ENCODE results near the gene CPHXL. TPM values are rescaled to one million over a fixed set of nuclear protein-coding genes. Genes with fewer than 3 reads are reported as not detected.
A peak's percentile ranks its signal among the peaks of the same experiment; 100 is the strongest.

The CPHXL gene
- total RNA-seq: not detected in 2 replicates

DNA sequence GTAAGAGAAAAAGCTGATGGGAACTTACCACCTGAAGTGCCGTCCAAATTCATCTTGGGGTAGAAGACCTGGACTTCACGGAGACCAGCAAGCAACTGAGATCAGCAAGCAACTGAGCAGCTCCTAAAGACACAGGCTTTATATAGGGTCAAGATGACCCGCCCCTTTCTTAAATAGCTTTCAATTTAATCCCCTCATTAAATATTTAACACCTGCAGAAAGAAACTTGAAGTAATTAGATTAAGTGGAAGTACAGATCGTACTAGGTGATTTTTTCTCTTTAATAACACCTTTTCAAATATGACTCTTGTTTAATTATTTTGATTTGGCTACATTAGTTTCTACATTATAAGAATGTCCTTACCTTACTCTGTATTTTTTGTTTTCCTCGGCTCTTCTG lies at the start of gene CPHXL:
CPHXL (minus strand) TSS at position 101 of the 400 bp plus-strand sequence; CDS start at position 53, 48 bp downstream.
- H3K27ac Mint-ChIP-seq: no peak within 1 kb of the TSS
- H3K4me1 Mint-ChIP-seq: no peaks in the 10 kb centered on the region
- no peak for DNase-seq
- H3K9me3 Mint-ChIP-seq: no peaks in the 10 kb centered on the region
- H3K4me3 Mint-ChIP-seq: no peak within 1 kb of the TSS
- H3K27me3 Mint-ChIP-seq: no peaks in the 10 kb centered on the region
- H3K36me3 Mint-ChIP-seq (ENCODE audit: low read depth): no peaks in the 10 kb centered on the region
- intact Hi-C loops (cut with micrococcal nuclease): no loop called here

DNA sequence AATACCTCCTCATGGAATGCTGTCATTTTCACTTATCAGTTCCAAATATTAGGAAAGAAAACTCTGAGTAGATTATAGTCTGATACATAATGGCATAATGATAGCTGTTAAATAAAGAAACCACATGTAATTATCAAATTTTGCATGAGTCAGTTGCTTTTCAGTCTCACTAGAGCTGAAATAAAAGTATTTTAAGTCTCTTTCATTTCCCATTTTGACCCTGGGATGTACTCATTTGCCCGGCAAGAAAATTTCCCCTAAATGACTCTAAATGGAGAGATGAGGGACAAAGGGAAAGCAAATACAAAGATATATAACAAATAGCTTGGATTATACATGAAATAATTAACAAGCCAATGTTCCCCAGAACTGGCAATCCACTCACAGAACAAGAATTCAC lies 47.9 kb upstream of the CPHXL start:
- Mint-ChIP-seq H3K4me1 (no peaks in the 10 kb centered on the region), H3K27me3 (peaks cover 25% of the 10 kb centered on the region), H3K9me3 (no peaks in the 10 kb centered on the region), H3K36me3 (ENCODE audit: low read depth) (no peaks in the 10 kb centered on the region), H3K4me3 (no peak overlapping the region), H3K27ac (no peak overlapping the region)
- DNase-seq: no peak
- intact Hi-C loops (cut with micrococcal nuclease): no loop called here

DNA sequence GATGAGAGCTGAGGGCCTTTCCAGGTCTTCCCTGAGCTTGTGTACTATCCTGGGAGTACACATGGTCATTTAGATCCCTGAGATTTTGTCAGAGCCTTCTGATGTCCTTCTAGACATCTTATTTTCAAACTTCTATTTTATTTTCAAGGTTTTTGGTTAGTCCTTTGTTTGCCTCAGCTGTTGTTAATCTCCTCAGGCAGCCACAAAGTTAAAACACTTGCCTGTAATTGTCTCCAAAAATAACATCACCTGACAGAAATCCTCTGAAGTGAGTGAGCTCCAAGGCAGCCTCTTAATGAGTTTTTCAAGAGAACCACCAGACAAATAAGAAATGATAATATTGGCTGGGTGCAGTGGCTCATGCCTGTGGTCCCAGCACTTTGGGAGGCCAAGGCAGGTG lies 43.8 kb upstream of the CPHXL start:
- intact Hi-C loops (cut with micrococcal nuclease): no loop called here
- H3K27ac Mint-ChIP-seq: no peak overlapping the region
- no peak overlapping the region for H3K4me3 Mint-ChIP-seq
- no peaks in the 10 kb centered on the region for H3K9me3 Mint-ChIP-seq
- H3K36me3 Mint-ChIP-seq (ENCODE audit: low read depth): no peaks in the 10 kb centered on the region
- no peaks in the 10 kb centered on the region for H3K4me1 Mint-ChIP-seq
- peaks cover 21% of the 10 kb centered on the region for H3K27me3 Mint-ChIP-seq
- peak; percentile 19 for DNase-seq

DNA sequence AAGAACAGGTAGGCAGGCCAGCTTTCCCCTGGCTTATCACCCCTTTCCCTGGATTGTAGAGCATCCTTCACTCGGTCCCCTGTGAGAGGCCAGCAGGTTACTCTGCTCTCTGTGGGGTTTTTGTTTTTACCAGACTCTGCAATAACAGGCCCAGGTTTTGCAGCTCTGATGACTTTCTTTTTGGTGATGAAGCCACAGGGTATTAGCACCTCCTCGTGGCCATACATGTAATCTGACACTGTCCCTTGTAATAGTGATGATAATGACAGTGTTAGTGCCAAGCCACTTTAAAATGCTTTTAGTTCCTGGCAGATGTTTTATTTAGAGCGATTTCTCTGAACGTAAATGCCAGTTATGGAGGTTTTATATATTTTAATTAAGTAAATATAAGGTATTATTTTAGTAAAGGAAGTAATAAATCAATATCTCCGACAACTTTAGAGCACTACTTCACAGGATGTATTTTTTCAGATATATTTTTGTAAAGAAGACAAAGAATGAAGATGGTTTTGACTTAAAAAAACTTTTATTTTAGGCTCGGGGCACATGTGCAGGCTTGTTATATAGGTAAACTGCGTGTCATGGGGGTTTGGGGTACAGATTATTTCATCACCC lies 38.0 kb upstream of the CPHXL start:
- DNase-seq: peak; percentile 88
- H3K4me3 Mint-ChIP-seq: no peak overlapping the region
- intact Hi-C loops (cut with micrococcal nuclease): loop anchor here (1.0 to 10.0 kb wide), 6 partner anchors 117 to 565 kb away; partner anchors contain the start of genes KARS1, TERF2IP and TMEM231
- H3K36me3 Mint-ChIP-seq (ENCODE audit: low read depth): no peaks in the 10 kb centered on the region
- peaks cover 4% of the 10 kb centered on the region for H3K4me1 Mint-ChIP-seq
- peaks cover 7% of the 10 kb centered on the region for H3K27me3 Mint-ChIP-seq
- H3K9me3 Mint-ChIP-seq: no peaks in the 10 kb centered on the region
- H3K27ac Mint-ChIP-seq: no peak overlapping the region

DNA sequence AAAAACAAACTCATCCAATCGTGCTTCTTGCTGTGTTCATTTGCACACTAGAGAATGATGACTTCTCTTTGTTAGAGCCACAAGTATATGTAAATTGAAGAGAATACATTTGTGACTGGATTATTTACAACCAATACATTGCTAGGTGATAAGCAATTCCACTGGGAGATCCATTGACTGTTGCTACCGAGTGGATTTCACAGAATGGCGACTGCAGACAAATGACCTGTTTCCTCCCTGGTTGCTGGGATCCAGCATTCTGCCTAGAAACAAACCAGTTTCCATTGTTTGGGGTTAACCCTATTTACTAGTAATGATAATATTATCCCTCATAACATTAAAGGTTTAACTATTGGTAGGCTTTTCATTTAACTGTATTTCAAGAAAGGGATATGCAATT lies 36.9 kb upstream of the CPHXL start:
- peaks cover 5% of the 10 kb centered on the region for H3K4me1 Mint-ChIP-seq
- peaks cover 7% of the 10 kb centered on the region for H3K27me3 Mint-ChIP-seq
- no peaks in the 10 kb centered on the region for H3K9me3 Mint-ChIP-seq
- no peak for DNase-seq
- H3K36me3 Mint-ChIP-seq (ENCODE audit: low read depth): no peaks in the 10 kb centered on the region
- no peak overlapping the region for H3K27ac Mint-ChIP-seq
- no peak overlapping the region for H3K4me3 Mint-ChIP-seq
- intact Hi-C loops (cut with micrococcal nuclease): loop anchor here (10.0 kb wide), 2 partner anchors 208 to 528 kb away; partner anchors contain the start of gene TMEM231

DNA sequence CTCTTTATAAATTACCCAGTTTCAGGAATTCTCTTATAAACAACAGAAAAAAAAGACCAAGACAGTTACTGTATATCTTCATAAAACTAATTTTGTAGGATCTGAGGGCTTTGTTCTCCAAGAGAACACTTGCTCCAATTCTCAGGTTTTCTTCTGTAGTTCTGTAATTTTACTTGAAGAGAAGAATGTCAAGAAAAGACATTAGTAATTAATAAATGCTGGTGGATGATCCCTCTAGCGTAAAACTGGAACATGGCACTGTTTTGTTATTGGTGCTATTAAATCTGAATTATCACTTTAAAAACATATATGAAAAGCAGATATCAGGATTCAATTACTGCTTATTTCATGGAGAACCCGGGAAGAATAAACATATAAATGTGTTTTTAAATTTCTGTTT lies 36.5 kb upstream of the CPHXL start:
- intact Hi-C loops (cut with micrococcal nuclease): loop anchor here (10.0 kb wide), 2 partner anchors 208 to 528 kb away; partner anchors contain the start of gene TMEM231
- Mint-ChIP-seq H3K27ac (no peak overlapping the region), H3K36me3 (ENCODE audit: low read depth) (no peaks in the 10 kb centered on the region), H3K9me3 (no peaks in the 10 kb centered on the region), H3K4me3 (no peak overlapping the region), H3K4me1 (peaks cover 5% of the 10 kb centered on the region), H3K27me3 (peaks cover 7% of the 10 kb centered on the region)
- DNase-seq: no peak

DNA sequence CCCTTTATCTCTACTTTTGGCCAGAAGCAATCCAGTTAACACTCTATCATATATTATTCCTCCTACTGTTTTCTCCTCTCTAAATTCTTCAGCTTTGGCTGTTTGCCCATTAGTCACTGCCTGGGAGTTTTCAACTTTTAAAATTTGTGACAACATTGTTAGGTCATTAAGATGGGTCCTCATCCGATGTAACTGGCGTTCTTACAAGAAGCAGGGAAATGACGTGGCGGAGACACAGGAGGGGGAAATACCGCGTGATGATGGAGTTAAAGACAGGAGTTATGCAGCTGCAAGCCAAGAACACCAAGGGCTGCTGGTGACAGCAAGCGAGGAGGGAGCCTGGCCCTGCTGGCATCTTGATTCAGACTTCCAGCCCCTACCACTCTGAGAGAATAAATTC lies 34.8 kb upstream of the CPHXL start:
- intact Hi-C loops (cut with micrococcal nuclease): loop anchor here (10.0 kb wide), 2 partner anchors 206 to 526 kb away; partner anchors contain the start of gene TMEM231
- H3K4me1 Mint-ChIP-seq: peaks cover 5% of the 10 kb centered on the region
- no peak for DNase-seq
- H3K27me3 Mint-ChIP-seq: peaks cover 3% of the 10 kb centered on the region
- no peak overlapping the region for H3K27ac Mint-ChIP-seq
- no peaks in the 10 kb centered on the region for H3K36me3 Mint-ChIP-seq (ENCODE audit: low read depth)
- H3K4me3 Mint-ChIP-seq: no peak overlapping the region
- no peaks in the 10 kb centered on the region for H3K9me3 Mint-ChIP-seq

DNA sequence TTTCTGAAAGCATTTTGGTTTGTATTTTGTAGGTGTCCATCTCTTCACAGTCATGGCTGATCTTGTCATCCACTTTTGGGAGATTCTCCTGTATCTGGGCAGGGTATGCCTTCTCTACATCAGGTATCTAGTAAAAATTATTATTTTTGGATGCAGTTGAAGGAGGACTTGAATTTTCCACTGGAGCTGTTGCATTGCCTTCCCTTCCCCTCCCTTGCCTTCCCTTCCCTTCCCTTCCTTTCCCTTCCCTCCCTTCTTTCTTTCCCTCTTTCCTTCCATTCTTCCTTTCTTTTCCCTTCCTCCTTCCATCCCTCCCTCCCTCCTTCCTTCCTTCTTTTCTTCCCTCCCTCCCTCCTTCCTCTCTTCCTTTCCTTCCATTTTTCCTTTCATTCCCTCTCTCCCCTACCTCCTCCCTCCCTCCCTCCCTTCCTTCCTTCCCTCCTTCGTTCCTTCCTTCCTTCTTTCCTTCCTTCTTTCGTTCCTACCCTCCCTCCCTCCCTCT lies 33.8 kb upstream of the CPHXL start:
- Mint-ChIP-seq H3K36me3 (ENCODE audit: low read depth) (no peaks in the 10 kb centered on the region), H3K27ac (no peak overlapping the region), H3K27me3 (peaks cover 4% of the 10 kb centered on the region), H3K4me1 (peaks cover 5% of the 10 kb centered on the region), H3K4me3 (no peak overlapping the region), H3K9me3 (no peaks in the 10 kb centered on the region)
- intact Hi-C loops (cut with micrococcal nuclease): loop anchor here (10.0 kb wide), 2 partner anchors 205 to 525 kb away; partner anchors contain the start of gene TMEM231
- DNase-seq: no peak

DNA sequence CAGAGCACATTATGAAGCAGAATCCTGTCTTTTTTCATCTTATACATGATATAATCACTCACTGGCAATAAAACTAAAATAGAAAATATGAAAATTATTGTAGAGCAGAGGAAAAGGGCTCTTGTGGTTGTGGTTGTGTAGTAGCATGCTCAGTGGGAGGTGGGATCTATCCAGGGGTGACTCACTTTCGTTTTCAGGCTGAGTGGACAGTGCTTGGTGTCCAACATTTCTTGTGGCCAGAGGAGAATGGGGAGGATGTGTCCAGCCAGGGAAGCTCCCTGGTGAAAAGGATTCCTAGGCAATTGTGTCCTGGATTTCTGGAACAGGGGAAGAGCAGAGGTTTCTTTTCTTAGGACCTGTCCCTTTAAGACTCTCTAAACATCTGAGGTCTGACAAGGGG lies 31.9 kb upstream of the CPHXL start:
- Mint-ChIP-seq H3K27ac (no peak overlapping the region), H3K27me3 (peaks cover 5% of the 10 kb centered on the region), H3K4me3 (no peak overlapping the region), H3K36me3 (ENCODE audit: low read depth) (no peaks in the 10 kb centered on the region), H3K4me1 (peaks cover 4% of the 10 kb centered on the region), H3K9me3 (no peaks in the 10 kb centered on the region)
- no peak for DNase-seq
- intact Hi-C loops (cut with micrococcal nuclease): no loop called here

DNA sequence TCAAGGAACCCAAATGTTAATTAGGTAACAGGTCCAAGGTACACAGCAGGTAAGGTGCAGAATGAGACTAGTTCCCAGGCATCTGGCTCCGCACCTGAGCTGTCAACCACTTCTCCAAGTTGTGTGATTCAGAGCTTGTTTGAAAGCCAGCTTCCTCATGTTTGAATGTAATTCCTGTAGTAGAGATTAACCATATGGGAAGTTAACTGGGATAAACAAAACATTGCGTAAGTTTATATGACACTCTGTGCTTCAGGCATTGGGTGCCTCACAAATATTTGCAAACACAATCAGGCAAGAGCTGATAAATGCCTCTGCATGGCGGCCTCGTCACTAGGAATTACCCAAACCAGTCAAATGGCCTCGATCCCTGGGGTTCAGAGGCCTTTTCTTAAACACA lies 27.9 kb upstream of the CPHXL start:
- DNase-seq: no peak
- Mint-ChIP-seq H3K27ac (no peak overlapping the region), H3K9me3 (no peaks in the 10 kb centered on the region), H3K27me3 (peaks cover 4% of the 10 kb centered on the region), H3K36me3 (ENCODE audit: low read depth) (no peaks in the 10 kb centered on the region), H3K4me3 (no peak overlapping the region), H3K4me1 (peaks cover 2% of the 10 kb centered on the region)
- intact Hi-C loops (cut with micrococcal nuclease): no loop called here

DNA sequence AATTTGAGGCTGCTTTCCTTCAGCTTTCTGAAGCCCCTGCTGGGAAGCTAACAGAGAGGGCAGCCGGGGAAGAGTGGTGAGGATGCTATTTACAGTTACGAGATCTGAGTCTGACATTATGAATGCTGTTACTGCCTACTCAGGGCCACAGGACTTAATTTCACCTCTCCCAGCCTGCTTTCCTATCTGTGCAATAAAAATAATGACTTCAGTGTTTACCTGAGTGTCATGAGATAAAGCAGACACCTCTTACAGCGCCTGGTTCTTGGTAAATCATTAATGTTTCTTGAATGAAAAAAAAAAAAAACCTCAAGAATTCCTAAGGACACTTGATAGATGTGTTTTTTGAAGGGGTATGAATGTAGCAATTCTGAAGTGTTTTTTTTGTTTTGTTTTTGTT lies 24.2 kb upstream of the CPHXL start:
- Mint-ChIP-seq H3K27ac (no peak overlapping the region), H3K27me3 (peaks cover 5% of the 10 kb centered on the region), H3K9me3 (no peaks in the 10 kb centered on the region), H3K4me3 (no peak overlapping the region), H3K4me1 (no peaks in the 10 kb centered on the region), H3K36me3 (ENCODE audit: low read depth) (no peaks in the 10 kb centered on the region)
- no peak for DNase-seq
- intact Hi-C loops (cut with micrococcal nuclease): no loop called here

DNA sequence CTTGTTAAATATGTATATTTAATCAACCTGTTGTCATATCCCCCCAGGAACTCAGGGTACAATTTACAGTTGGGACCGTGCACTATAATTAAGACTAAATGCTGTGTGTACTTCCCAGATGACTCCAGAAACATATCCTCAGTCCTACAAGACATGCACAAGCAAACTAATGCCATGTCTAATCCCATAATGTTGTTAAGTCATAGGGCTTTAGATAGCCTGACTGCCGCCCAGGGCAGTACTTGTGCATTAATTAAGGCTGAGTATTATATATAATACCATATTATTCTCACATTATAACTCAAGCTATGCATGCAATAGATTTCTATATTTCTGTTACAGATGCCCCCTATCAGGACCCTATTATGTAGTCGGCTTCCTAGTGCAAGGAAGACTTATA lies 20.1 kb upstream of the CPHXL start:
- intact Hi-C loops (cut with micrococcal nuclease): no loop called here
- Mint-ChIP-seq H3K27ac (no peak overlapping the region), H3K27me3 (peaks cover 3% of the 10 kb centered on the region), H3K4me3 (no peak overlapping the region), H3K36me3 (ENCODE audit: low read depth) (no peaks in the 10 kb centered on the region), H3K4me1 (no peaks in the 10 kb centered on the region), H3K9me3 (peaks cover 12% of the 10 kb centered on the region)
- no peak for DNase-seq

DNA sequence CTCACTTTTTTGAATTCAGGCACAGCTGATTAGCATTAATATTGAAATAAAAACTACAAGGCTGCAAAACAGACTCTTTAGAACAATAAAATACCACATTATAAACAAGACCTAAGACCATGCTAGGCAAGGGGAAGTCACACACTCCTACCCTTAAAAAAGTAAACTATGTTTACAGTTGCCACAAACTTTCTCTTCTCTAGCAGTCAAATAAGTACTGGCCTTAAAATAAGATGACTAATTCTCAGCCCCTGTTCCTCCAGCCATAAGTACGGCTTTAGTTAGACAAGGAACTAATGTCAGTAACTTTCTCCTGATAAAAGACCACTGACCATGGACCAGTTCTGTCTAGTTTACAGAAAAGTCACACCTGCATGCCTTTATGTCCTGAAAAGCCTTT lies 19.5 kb upstream of the CPHXL start:
- H3K27ac Mint-ChIP-seq: no peak overlapping the region

DNA sequence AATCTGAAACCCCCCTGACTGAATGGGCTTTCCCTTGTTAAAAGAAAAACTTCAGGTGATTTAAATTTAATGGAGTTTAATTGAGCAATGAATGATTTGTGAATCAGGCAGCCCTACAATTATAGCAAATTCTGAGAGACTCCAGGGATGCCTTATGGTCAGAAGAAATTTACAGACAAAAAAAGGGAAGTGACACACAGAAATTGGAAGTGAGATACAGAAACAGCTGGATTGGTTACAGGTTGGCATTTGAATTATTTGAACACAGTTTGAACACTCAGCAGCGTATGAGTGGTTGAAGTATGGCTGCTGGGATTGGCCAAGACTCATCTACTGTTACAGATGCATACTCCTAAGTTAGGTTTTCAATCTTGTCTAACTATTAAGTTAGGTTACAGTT lies 19.0 kb upstream of the CPHXL start:
- DNase-seq: no peak
- Mint-ChIP-seq H3K4me1 (no peaks in the 10 kb centered on the region), H3K27me3 (peaks cover 3% of the 10 kb centered on the region)

More for the DNA sequence above, 19.5 kb upstream of the CPHXL start:
- Mint-ChIP-seq H3K4me3 (no peak overlapping the region), H3K4me1 (no peaks in the 10 kb centered on the region), H3K9me3 (peaks cover 12% of the 10 kb centered on the region), H3K36me3 (ENCODE audit: low read depth) (no peaks in the 10 kb centered on the region), H3K27me3 (peaks cover 3% of the 10 kb centered on the region)
- no peak for DNase-seq
- intact Hi-C loops (cut with micrococcal nuclease): no loop called here

More for the DNA sequence above, 19.0 kb upstream of the CPHXL start:
- Mint-ChIP-seq H3K4me3 (no peak overlapping the region), H3K36me3 (ENCODE audit: low read depth) (no peaks in the 10 kb centered on the region), H3K27ac (no peak overlapping the region), H3K9me3 (peaks cover 12% of the 10 kb centered on the region)
- intact Hi-C loops (cut with micrococcal nuclease): no loop called here

All from activated CD4-positive, alpha-beta T cell treated with anti-CD3 and anti-CD28 coated beads, Interleukin-2, amount 10 ng/mL, durations not matched to agents 24 days and 14 days (primary cell).